ENCODE data around the gene CHRNE. TPM values are rescaled to one million over a fixed set of nuclear protein-coding genes. Genes with fewer than 3 reads are reported as not detected.
A peak's percentile ranks its signal among the peaks of the same experiment; 100 is the strongest.

The CHRNE gene
- total and polyA plus RNA-seq, 2 of the 13 experiments (the other 11 are each of a cell fraction or from before 2014, with no cell fraction given): 0.53 to 0.59 TPM

DNA sequence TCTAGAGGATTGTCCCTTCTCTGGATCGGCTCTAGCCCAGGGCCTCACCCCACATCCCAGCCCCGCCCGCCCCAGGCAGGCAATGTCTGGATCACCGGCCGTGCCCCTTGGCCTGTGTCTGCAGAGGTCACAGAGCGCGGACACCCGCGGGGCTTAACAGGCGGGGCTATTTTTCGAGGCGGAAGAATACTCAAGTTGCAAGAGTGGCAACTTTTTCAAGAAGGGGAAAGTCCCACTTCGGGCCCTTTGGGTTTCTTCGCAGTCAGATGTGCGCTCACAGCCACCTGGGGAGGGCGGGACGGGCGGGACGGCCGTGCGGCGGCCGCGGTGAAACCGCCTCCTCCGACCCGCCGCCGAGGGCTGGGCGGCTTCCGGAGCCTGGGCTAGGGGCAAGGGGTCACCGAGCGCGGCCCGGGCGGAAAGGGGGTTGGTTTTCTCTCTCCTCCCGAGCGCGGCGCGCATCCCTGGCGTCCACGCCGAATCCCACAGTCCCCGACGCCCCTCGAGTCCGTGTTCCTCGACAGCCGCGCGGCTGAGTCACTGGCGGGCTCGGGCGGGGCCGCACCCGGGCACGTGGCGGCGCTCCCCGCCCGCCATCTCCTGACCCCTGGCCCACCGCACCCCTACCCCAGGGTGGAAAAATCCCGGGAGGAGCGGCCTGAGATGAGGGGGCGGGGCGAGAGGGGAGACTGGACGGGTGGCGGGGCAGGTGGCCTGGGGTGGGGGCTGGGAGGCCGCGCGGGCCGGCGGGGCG, 46.6 kb upstream of the CHRNE start (continued):
- TF ChIP-seq NCOA1 (CRISPR knock-in tag; IDR thresholded peaks at IDR 0.05): no peak
- 0 out of 2 replicates have a peak, but pooled peaks have one; percentile 64 for TF ChIP-seq TSC22D2 (CRISPR knock-in tag; IDR thresholded peaks at IDR 0.05; ENCODE audit: borderline replicate concordance)
- 0 out of 2 replicates have a peak, but pooled peaks have one; percentile 31 for TF ChIP-seq ZNF530 (CRISPR knock-in tag; IDR thresholded peaks at IDR 0.05; ENCODE audit: low read depth)
- 0 out of 2 replicates have a peak, but pooled peaks have one; percentile 32 for TF ChIP-seq HOXA7 (CRISPR knock-in tag; IDR thresholded peaks at IDR 0.05)
- TF ChIP-seq DPF2 (CRISPR knock-in tag; IDR thresholded peaks at IDR 0.05; ENCODE audit: borderline replicate concordance, low read depth): no peak
- TF ChIP-seq, protein P1, sequence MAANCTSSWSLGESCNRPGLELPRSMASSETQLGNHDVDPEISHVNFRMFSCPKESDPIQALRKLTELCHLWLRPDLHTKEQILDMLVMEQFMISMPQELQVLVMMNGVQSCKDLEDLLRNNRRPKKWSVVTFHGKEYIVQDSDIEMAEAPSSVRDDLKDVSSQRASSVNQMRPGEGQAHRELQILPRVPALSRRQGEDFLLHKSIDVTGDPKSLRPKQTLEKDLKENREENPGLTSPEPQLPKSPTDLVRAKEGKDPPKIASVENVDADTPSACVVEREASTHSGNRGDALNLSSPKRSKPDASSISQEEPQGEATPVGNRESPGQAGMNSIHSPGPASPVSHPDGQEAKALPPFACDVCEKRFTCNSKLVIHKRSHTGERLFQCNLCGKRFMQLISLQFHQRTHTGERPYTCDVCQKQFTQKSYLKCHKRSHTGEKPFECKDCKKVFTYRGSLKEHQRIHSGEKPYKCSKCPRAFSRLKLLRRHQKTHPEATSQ (CRISPR knock-in tag; IDR thresholded peaks at IDR 0.05; ENCODE audit: borderline replicate concordance): peak; percentile 80; the same call in 1 of the 2 replicates
- TF ChIP-seq THAP11 (CRISPR knock-in tag; IDR thresholded peaks at IDR 0.05): 0 out of 2 replicates have a peak, but pooled peaks have one; percentile 28
- TF ChIP-seq NCOA5 (CRISPR knock-in tag; IDR thresholded peaks at IDR 0.05): 0 out of 2 replicates have a peak, but pooled peaks have one; percentile 25
- TF ChIP-seq ATF1 (CRISPR knock-in tag; IDR thresholded peaks at IDR 0.05): no peak
- TF ChIP-seq ZNF678 (CRISPR knock-in tag; IDR thresholded peaks at IDR 0.05): 0 out of 2 replicates have a peak, but pooled peaks have one; percentile 53
- no peak for TF ChIP-seq NFRKB (IDR thresholded peaks at IDR 0.05)
- TF ChIP-seq MYNN (CRISPR knock-in tag; IDR thresholded peaks at IDR 0.05; ENCODE audit: low read depth): no peak
- TF ChIP-seq, protein P2, sequence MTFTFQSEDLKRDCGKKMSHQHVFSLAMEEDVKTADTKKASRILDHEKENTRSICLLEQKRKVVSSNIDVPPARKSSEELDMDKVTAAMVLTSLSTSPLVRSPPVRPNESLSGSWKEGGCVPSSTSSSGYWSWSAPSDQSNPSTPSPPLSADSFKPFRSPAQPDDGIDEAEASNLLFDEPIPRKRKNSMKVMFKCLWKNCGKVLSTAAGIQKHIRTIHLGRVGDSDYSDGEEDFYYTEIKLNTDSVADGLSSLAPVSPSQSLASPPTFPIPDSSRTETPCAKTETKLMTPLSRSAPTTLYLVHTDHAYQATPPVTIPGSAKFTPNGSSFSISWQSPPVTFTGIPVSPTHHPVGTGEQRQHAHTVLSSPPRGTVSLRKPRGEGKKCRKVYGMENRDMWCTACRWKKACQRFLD (CRISPR knock-in tag; IDR thresholded peaks at IDR 0.05; ENCODE audit: borderline replicate concordance): no peak; the same call in 1 of the 2 replicates
- peak; percentile 13; the same call in 1 of the 2 replicates for TF ChIP-seq FOXK1 (CRISPR knock-in tag; IDR thresholded peaks at IDR 0.05; ENCODE audit: borderline replicate concordance, low read depth)
- peak; percentile 41; the same call in 1 of the 2 replicates for TF ChIP-seq NFKBIZ (CRISPR knock-in tag; IDR thresholded peaks at IDR 0.05)
- TF ChIP-seq TRIM24 (CRISPR knock-in tag; IDR thresholded peaks at IDR 0.05): no peak
- no peak for TF ChIP-seq TCF7L2 (IDR thresholded peaks at IDR 0.05; ENCODE audit: low read depth, low read length)
- peak; percentile 71; the same call in 1 of the 2 replicates for TF ChIP-seq ZSCAN21 (CRISPR knock-in tag; IDR thresholded peaks at IDR 0.05; ENCODE audit: borderline replicate concordance)
- no peak for TF ChIP-seq MAF1 (CRISPR knock-in tag; IDR thresholded peaks at IDR 0.05; ENCODE audit: borderline replicate concordance)
- no peak for TF ChIP-seq PHF5A (CRISPR knock-in tag; IDR thresholded peaks at IDR 0.05; ENCODE audit: low read depth, unreplicated experiment)
- peak; percentile 80 for TF ChIP-seq NR2C2 (CRISPR knock-in tag; IDR thresholded peaks at IDR 0.05; ENCODE audit: borderline replicate concordance)
- TF ChIP-seq ZNF780A (CRISPR knock-in tag; IDR thresholded peaks at IDR 0.05): no peak
- no peak for TF ChIP-seq ZSCAN22 (CRISPR knock-in tag; IDR thresholded peaks at IDR 0.05)
- TF ChIP-seq ZSCAN31 (CRISPR knock-in tag; IDR thresholded peaks at IDR 0.05; ENCODE audit: low read depth): no peak; the same call in 1 of the 2 replicates
- TF ChIP-seq ZNF589 (CRISPR knock-in tag; conservative IDR thresholded peaks at IDR 0.05): peak; percentile 87
- TF ChIP-seq REXO4 (CRISPR knock-in tag; IDR thresholded peaks at IDR 0.05; ENCODE audit: borderline replicate concordance): no peak
